Chondrocyte (in vitro differentiated cells): ENCODE data around the gene PLA2G2C. TPM values are rescaled to one million over a fixed set of nuclear protein-coding genes. Genes with fewer than 3 reads are reported as not detected.

ENCODE experiments used
- DNase-seq: peaks from one replicate; pipeline ENCODE4 v3.0.0; 2021; ENCODE audit warnings: mixed read lengths, low spot score
- H3K27ac Mint-ChIP-seq: one replicate; pipeline ENCODE4 v1.8.0; 2021; ENCODE audit warnings: mild to moderate bottlenecking, moderate library complexity, mixed read lengths; ENCODE audit not compliant: unreplicated experiment
- H3K27me3 Mint-ChIP-seq: 2 replicates; pipeline ENCODE4 v1.8.0; 2021; ENCODE audit warnings: low read depth, mixed read lengths
- H3K36me3 Mint-ChIP-seq: 2 replicates; pipeline ENCODE4 v1.8.0; 2021; ENCODE audit warnings: low read depth, mixed read lengths
- H3K4me1 Mint-ChIP-seq: 2 replicates; pipeline ENCODE4 v1.8.0; 2021; ENCODE audit warnings: low read depth, mild to moderate bottlenecking, mixed read lengths
- H3K4me3 Mint-ChIP-seq: one replicate; pipeline ENCODE4 v1.8.0; 2021; ENCODE audit warnings: mild to moderate bottlenecking, moderate library complexity, mixed read lengths; ENCODE audit not compliant: unreplicated experiment
- H3K9me3 Mint-ChIP-seq: 2 replicates; pipeline ENCODE4 v1.8.0; 2021; ENCODE audit warnings: low read depth, mixed read lengths
- total RNA-seq: library from RNA; stranded (reverse); gene quantifications from 3 replicates; pipeline ENCODE4 v1.2.1, GENCODE V29; 2021
- TF ChIP-seq, protein P1 (sequence below): fragments of 200-600 bp; sonication (generic); IDR thresholded peaks from 2 replicates; pipeline ENCODE4 v1.5.0; 2021; ENCODE audit warnings: antibody characterized with exemption, mild to moderate bottlenecking, moderate library complexity

Gene PLA2G2C
- total RNA-seq, 1 donor from 2014 or later = not detected

DNA sequence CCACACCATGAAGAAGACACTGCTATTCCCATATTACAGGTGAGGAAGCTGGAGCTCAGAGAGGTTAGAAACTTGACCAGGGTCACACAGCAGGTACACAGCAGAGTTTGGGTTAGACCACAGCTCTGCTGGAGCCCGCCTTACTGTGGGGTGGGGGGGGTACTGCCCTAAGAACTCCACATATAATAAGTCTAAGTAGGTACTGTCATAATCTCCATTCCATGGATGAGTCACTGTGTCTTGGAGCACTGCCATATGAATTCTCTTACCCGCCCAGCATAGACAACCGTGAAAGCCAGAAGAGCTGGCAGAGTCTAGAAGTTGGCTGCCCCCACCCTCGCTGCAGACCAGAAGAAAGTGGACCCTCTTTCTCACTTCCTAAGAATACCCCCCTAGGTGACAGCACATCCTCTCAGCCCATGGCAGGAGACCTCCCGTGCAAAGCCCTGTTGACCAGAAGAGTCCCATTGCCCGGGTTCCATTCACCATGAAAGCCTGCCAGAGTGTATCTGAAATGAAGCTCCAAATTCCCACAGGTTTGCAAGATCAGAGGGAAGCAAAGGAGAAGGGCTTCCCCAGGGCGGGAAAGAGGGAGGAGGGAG, 61.8 kb downstream of the PLA2G2C start:
- no peak for DNase-seq
- TF ChIP-seq, protein P1, sequence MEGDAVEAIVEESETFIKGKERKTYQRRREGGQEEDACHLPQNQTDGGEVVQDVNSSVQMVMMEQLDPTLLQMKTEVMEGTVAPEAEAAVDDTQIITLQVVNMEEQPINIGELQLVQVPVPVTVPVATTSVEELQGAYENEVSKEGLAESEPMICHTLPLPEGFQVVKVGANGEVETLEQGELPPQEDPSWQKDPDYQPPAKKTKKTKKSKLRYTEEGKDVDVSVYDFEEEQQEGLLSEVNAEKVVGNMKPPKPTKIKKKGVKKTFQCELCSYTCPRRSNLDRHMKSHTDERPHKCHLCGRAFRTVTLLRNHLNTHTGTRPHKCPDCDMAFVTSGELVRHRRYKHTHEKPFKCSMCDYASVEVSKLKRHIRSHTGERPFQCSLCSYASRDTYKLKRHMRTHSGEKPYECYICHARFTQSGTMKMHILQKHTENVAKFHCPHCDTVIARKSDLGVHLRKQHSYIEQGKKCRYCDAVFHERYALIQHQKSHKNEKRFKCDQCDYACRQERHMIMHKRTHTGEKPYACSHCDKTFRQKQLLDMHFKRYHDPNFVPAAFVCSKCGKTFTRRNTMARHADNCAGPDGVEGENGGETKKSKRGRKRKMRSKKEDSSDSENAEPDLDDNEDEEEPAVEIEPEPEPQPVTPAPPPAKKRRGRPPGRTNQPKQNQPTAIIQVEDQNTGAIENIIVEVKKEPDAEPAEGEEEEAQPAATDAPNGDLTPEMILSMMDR = no peak
- Mint-ChIP-seq H3K27ac (no peak overlapping the region), H3K4me1 (peaks cover 4% of the 10 kb centered on the region), H3K36me3 (peaks cover under 1% of the 10 kb centered on the region), H3K4me3 (no peak overlapping the region), H3K9me3 (peaks cover 8% of the 10 kb centered on the region), H3K27me3 (peaks cover 25% of the 10 kb centered on the region)

DNA sequence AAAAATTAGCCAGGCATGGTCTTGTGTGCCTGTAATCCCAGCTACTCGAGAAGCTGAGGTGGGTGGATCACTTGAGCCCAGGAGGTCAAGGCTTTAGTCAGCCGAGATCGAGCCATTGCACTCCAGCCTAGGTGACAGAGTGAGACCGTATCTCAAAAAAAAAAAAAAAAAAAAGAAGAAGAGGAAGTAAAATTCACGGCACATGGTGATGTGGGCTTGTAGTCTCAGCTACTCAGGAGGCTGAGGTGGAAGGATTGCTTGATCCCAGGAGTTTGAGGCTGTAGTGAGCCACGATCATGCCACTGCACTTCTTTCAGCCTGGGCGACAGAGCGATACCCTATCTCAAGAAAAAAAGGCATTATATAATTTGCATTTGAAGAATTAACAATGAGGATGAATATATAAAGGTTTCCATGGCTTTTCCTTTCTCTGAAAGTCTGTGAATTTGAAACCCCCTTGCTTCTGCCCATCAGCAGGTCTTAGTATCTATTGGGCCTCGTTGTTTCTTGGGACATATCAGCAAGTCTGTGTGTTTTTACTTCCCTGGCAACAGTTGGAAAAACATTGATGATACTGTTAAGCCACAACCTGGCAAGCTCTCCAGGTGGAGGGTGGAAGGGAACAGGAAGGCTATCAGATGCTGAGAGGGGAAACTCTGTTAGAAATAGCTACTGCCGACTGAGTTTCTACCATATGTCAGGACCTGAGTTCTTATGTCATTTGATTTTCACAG, 62.4 kb downstream of the PLA2G2C start:
- TF ChIP-seq, protein P1 = no peak
- no peaks in the 10 kb centered on the region for H3K36me3 Mint-ChIP-seq
- H3K4me1 Mint-ChIP-seq = peaks cover 4% of the 10 kb centered on the region
- H3K9me3 Mint-ChIP-seq = peaks cover 8% of the 10 kb centered on the region
- H3K27ac Mint-ChIP-seq = no peak overlapping the region
- DNase-seq = no peak
- no peak overlapping the region for H3K4me3 Mint-ChIP-seq
- H3K27me3 Mint-ChIP-seq = peaks cover 27% of the 10 kb centered on the region

DNA sequence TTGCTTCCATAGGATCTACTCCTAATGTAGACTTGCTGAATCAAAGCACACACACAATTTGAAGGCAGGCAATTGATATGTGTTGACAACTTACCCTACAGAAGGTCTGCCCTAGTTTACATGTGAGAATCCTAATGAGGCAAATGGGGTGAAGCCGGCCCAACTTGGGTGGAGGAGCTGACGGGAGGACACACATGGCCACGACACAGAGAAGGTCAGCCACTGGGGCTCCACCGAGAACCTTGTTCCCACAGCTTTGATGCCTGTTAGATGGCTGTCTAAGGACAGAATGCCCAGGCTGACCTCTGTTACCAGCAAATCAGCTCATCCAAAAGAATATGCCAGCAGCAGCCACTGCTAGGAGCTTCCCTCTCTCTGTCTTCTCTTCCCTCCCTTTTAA, 65.5 kb downstream of the PLA2G2C start:
- no peaks in the 10 kb centered on the region for H3K36me3 Mint-ChIP-seq
- no peak overlapping the region for H3K4me3 Mint-ChIP-seq
- DNase-seq = no peak
- peaks cover 4% of the 10 kb centered on the region for H3K4me1 Mint-ChIP-seq
- TF ChIP-seq, protein P1 = no peak
- H3K27me3 Mint-ChIP-seq = peaks cover 34% of the 10 kb centered on the region
- no peaks in the 10 kb centered on the region for H3K9me3 Mint-ChIP-seq
- H3K27ac Mint-ChIP-seq = no peak overlapping the region

DNA sequence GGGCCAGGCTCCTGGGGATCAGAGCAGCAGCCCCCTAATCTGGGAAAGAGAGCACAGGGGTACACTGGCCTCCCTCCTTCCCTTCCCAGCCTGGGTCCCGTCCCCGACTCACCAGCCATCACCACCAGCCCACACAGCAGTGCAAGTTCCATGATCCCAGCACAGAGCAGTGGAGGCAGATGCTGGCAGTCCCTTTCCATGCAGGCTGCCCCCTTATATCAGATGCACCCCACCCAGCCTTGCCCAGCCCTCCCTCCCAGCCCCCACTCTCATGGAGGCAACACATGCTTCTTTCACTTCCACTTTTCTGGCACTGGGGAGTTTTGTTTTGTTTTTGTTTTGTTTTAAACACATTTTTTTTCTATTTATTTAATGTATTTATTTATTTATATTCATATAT, 67.0 kb downstream of the PLA2G2C start, which contains the start of gene PLA2G2D:
PLA2G2D (minus strand) TSS at position 190 of the 400 bp plus-strand sequence; CDS start at position 152, 38 bp downstream.
- TF ChIP-seq, protein P1 = no peak
- H3K9me3 Mint-ChIP-seq = no peaks in the 10 kb centered on the region
- H3K27me3 Mint-ChIP-seq = peaks cover 33% of the 10 kb centered on the region
- H3K36me3 Mint-ChIP-seq = no peaks in the 10 kb centered on the region
- no peak within 1 kb of the TSS for H3K27ac Mint-ChIP-seq
- no peak within 1 kb of the TSS for H3K4me3 Mint-ChIP-seq
- DNase-seq = no peak
- no peaks in the 10 kb centered on the region for H3K4me1 Mint-ChIP-seq

DNA sequence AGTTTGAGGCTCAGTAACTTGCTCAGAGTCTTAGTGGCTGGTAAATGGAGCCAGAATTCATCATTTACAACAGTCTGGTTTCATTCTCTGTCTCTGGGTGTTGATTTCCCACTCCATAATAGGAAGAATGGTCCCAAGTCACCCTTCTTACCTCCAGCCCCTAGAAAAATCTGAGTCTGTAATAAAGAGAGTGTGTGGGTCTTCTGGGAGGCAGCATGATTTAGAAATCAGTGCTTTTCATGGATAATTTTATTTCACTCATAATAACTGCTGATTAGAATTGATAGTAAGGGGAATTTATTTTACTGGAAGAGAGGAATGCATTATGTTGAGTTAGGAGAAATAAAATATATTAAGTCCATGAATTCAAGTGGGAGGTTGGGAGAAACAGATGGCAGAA, 69.1 kb downstream of the PLA2G2C start:
- H3K9me3 Mint-ChIP-seq = no peaks in the 10 kb centered on the region
- H3K4me1 Mint-ChIP-seq = no peaks in the 10 kb centered on the region
- peaks cover 40% of the 10 kb centered on the region for H3K27me3 Mint-ChIP-seq
- no peak for DNase-seq
- H3K4me3 Mint-ChIP-seq = no peak overlapping the region
- H3K36me3 Mint-ChIP-seq = no peaks in the 10 kb centered on the region
- TF ChIP-seq, protein P1 = no peak
- no peak overlapping the region for H3K27ac Mint-ChIP-seq
